Liver (tissue), 9 donors: ENCODE measurements around the gene WDR48. TPM values are rescaled to one million over a fixed set of nuclear protein-coding genes. Genes with fewer than 3 reads are reported as not detected.

Experiments used
- DNase-seq: peaks from one replicate; pipeline ENCODE4 v3.0.0-alpha.2; 2017; ENCODE audit warnings: low spot score
- H3K27ac ChIP-seq, 2 donors: one replicate each; pipeline ENCODE4 v1.7.0; 2013; ENCODE audit warnings: inconsistent platforms in 2 of 2, low read length in 2 of 2, control low read depth in 1 of 2, low read depth in 1 of 2, mild to moderate bottlenecking in 1 of 2
- H3K27me3 ChIP-seq, 4 donors: one replicate each; pipeline versions ENCODE4 v1.6.1 to v1.7.0; 2013; ENCODE audit warnings: low read length in 3 of 4, inconsistent platforms in 1 of 4, mild to moderate bottlenecking in 1 of 4, moderate library complexity in 1 of 4; ENCODE audit not compliant: control insufficient read depth in 4 of 4, insufficient read depth in 4 of 4
- H3K36me3 ChIP-seq, 4 donors: one replicate each; pipeline versions ENCODE4 v1.6.1 to v1.7.0; 2013; ENCODE audit warnings: low read length in 3 of 4, mild to moderate bottlenecking in 3 of 4, low read depth in 1 of 4, moderate library complexity in 1 of 4; ENCODE audit not compliant: control insufficient read depth in 4 of 4, insufficient read depth in 3 of 4
- H3K4me1 ChIP-seq, 4 donors: one replicate each; pipeline versions ENCODE4 v1.6.1 to v1.7.0; 2013; ENCODE audit warnings: low read length in 3 of 4, mild to moderate bottlenecking in 3 of 4, moderate library complexity in 1 of 4; ENCODE audit not compliant: control insufficient read depth in 4 of 4, insufficient read depth in 4 of 4
- H3K4me3 ChIP-seq, 3 donors: one replicate each; pipeline versions ENCODE4 v1.6.1 to v1.7.0; 2013; ENCODE audit warnings: low read length in 3 of 3, control low read depth in 1 of 3, low read depth in 1 of 3, mild to moderate bottlenecking in 1 of 3
- H3K9ac ChIP-seq, 2 donors: one replicate each; pipeline ENCODE4 v1.7.0; 2013; ENCODE audit warnings: low read length in 2 of 2, mild to moderate bottlenecking in 2 of 2, moderate library complexity in 2 of 2, control low read depth in 1 of 2, low read depth in 1 of 2
- H3K9me3 ChIP-seq, 4 donors: one replicate each; pipeline versions ENCODE4 v1.6.1 to v1.7.0; 2013; ENCODE audit warnings: low read length in 3 of 4; ENCODE audit not compliant: control insufficient read depth in 4 of 4
- ATF3 ChIP-seq: IDR thresholded peaks from 2 replicates; pipeline ENCODE4 v1.6.1; 2016; ENCODE audit warnings: antibody characterized with exemption
- CTCF ChIP-seq: fragments of 150-350 bp; IDR thresholded peaks from 2 replicates; pipeline ENCODE4 v1.5.1; 2017; ENCODE audit warnings: improper control_type of control experiment, low read depth, low read length; ENCODE audit not compliant: missing input control
- EGR1 ChIP-seq, 2 donors: IDR thresholded peaks; 2 replicates each; pipeline ENCODE4 v1.6.1; 2016 to 2018; ENCODE audit warnings: antibody characterized with exemption in 2 of 2, low read depth in 2 of 2
- FOXA2 ChIP-seq: IDR thresholded peaks from 2 replicates; pipeline ENCODE4 v1.6.1; 2016; ENCODE audit warnings: antibody characterized with exemption
- GABPA ChIP-seq, 2 donors: IDR thresholded peaks in 1 of 2; conservative IDR thresholded peaks in 1 of 2; 2 replicates each; pipeline ENCODE4 v1.6.1; 2016; ENCODE audit warnings: antibody characterized with exemption in 2 of 2, mild to moderate bottlenecking in 1 of 2, moderate library complexity in 1 of 2
- HNF4A ChIP-seq, 2 donors: conservative IDR thresholded peaks; 2 replicates each; pipeline ENCODE4 v1.6.1; 2016; ENCODE audit warnings: antibody characterized with exemption in 2 of 2, mild to moderate bottlenecking in 2 of 2
- HNF4G ChIP-seq: IDR thresholded peaks from 2 replicates; pipeline ENCODE4 v1.6.1; 2016; ENCODE audit warnings: antibody characterized with exemption
- JUND ChIP-seq, 2 donors: IDR thresholded peaks; 2 replicates each; pipeline ENCODE4 v1.6.1; 2016; ENCODE audit warnings: antibody characterized with exemption in 2 of 2
- MAX ChIP-seq: IDR thresholded peaks from 2 replicates; pipeline ENCODE4 v1.6.1; 2016; ENCODE audit warnings: antibody characterized with exemption
- NR2F2 ChIP-seq: IDR thresholded peaks from 2 replicates; pipeline ENCODE4 v1.6.1; 2016; ENCODE audit warnings: antibody characterized with exemption
- RAD21 ChIP-seq, 2 donors: IDR thresholded peaks; 2 replicates each; pipeline ENCODE4 v1.6.1; 2016; ENCODE audit warnings: antibody characterized with exemption in 2 of 2, mild to moderate bottlenecking in 2 of 2
- REST ChIP-seq: IDR thresholded peaks from 2 replicates; pipeline ENCODE4 v1.6.1; 2016; ENCODE audit warnings: antibody characterized with exemption, mild to moderate bottlenecking
- RXRA ChIP-seq, 2 donors: IDR thresholded peaks; 2 replicates each; pipeline ENCODE4 v1.6.1; 2017 to 2018; ENCODE audit warnings: antibody characterized with exemption in 2 of 2, mild to moderate bottlenecking in 1 of 2
- SP1 ChIP-seq: IDR thresholded peaks from 2 replicates; pipeline ENCODE4 v1.6.1; 2018; ENCODE audit warnings: antibody characterized with exemption, mild to moderate bottlenecking
- TAF1 ChIP-seq: conservative IDR thresholded peaks from 2 replicates; pipeline ENCODE4 v1.6.1; 2016; ENCODE audit warnings: antibody characterized with exemption, mild to moderate bottlenecking
- YY1 ChIP-seq: IDR thresholded peaks from 2 replicates; pipeline ENCODE4 v1.6.1; 2016; ENCODE audit warnings: antibody characterized with exemption, mild to moderate bottlenecking
- ZBTB33 ChIP-seq: IDR thresholded peaks from 2 replicates; pipeline ENCODE4 v1.6.1; 2016; ENCODE audit warnings: antibody characterized with exemption
- WGBS: extraction: QIAGEN DNeasy Blood & Tissue Kit; methylation state at CpG from one replicate; pipeline ENCODE4 v1.1.7; 2013; 5-methylcytosine and 5-hydroxymethylcytosine counted together
- polyA plus RNA-seq, 2 donors: library from polyadenylated mRNA; stranded (reverse) in 1 of 2; unstranded in 1 of 2; fragments of 200-250 nt in 1 of 2; fragments of >200 nt in 1 of 2; fragmentation: Nextera tagmentation in 1 of 2; extraction: Ambion mirVana in 1 of 2; gene quantifications; one replicate each; pipeline versions ENCODE4 v1.2.1 to v1.2.3, GENCODE V29; 2013 to 2015
- total RNA-seq, 2 donors: library from RNA; depleted of rRNA; stranded (reverse); fragments of >200 nt; gene quantifications; one replicate each; pipeline ENCODE4 v1.2.3, GENCODE V29; 2014
- donor health status: healthy.
- donor health status: healthy.
- donor health status: healthy.
- donor health status: healthy.
- donor health status: healthy.

WDR48 gene
- total and polyA plus RNA-seq, 4 donors: 8.0 to 24.9 (median 16.5) TPM

GRCh38 chr3:39013921-39014509 is 37.8 kb upstream of the WDR48 start:
- Histone ChIP-seq H3K27me3 (no peaks in the 10 kb centered on the region), H3K9ac (no peak overlapping the region), H3K27ac (no peak overlapping the region), H3K4me1 (no peaks in the 10 kb centered on the region), H3K36me3 (no peaks in the 10 kb centered on the region), H3K4me3 (no peak overlapping the region), H3K9me3 (no peaks in the 10 kb centered on the region)
- no peak for DNase-seq
- WGBS: 72% methylated on average over 4 of the region's 4 CpGs
- TF ChIP-seq MAX (no peak), TAF1 (no peak), GABPA (IDR thresholded peaks at IDR 0.05 in 1 of 2, conservative IDR thresholded peaks at IDR 0.05 in 1 of 2) (no peak), SP1 (no peak), CTCF (no peak), RAD21 (IDR thresholded peaks at IDR 0.05) (no peak), EGR1 (IDR thresholded peaks at IDR 0.05; ENCODE audit: low read depth in 2 of 2) (no peak), HNF4G (no peak), ZBTB33 (no peak), RXRA (IDR thresholded peaks at IDR 0.05) (no peak), FOXA2 (no peak), ATF3 (no peak), JUND (IDR thresholded peaks at IDR 0.05) (no peak), REST (no peak), HNF4A (conservative IDR thresholded peaks at IDR 0.05) (no peak), YY1 (no peak), NR2F2 (no peak)
